Prostate gland (tissue), 2 donors: Measurements from ENCODE around the gene SSC5D. TPM values are rescaled to one million over a fixed set of nuclear protein-coding genes. Genes with fewer than 3 reads are reported as not detected.

Experiments used
- DNase-seq: peaks from one replicate; pipeline ENCODE4 v3.0.0-alpha.2; 2019; ENCODE audit warnings: low spot score
- H3K27ac ChIP-seq, 2 donors: fragments of 200-600 bp; sonication (generic); 2 replicates each; pipeline ENCODE4 v1.5.1; 2017 to 2019
- H3K27me3 ChIP-seq: fragments of 200-600 bp; sonication (generic); replicated peaks from 2 replicates; pipeline ENCODE4 v1.5.1; 2019; ENCODE audit not compliant: insufficient read depth
- H3K36me3 ChIP-seq, 2 donors: fragments of 200-600 bp; sonication (generic); 1 replicate in 1 of 2; 2 replicates in 1 of 2; pipeline versions ENCODE4 v1.5.1 to v1.8.1; 2017 to 2019
- H3K4me1 ChIP-seq: fragments of 200-600 bp; sonication (generic); replicated peaks from 2 replicates; pipeline ENCODE4 v1.5.1; 2019
- H3K4me3 ChIP-seq, 2 donors: fragments of 200-600 bp; sonication (generic); 2 replicates each; pipeline ENCODE4 v1.5.1; 2017 to 2019
- H3K9me3 ChIP-seq: fragments of 200-600 bp; sonication (generic); 2 replicates; pipeline ENCODE4 v1.5.1; 2017
- POLR2A ChIP-seq: fragments of 450-650 bp; IDR thresholded peaks from one replicate; pipeline ENCODE4 v1.6.1; 2016; ENCODE audit warnings: antibody characterized with exemption, mild to moderate bottlenecking
- POLR2AphosphoS5 ChIP-seq: sonication (generic); formaldehyde crosslinking; IDR thresholded peaks from one replicate; pipeline ENCODE4 v1.6.1; 2017; ENCODE audit warnings: antibody characterized with exemption
- WGBS: methylation state at CpG from one replicate; pipeline ENCODE4 v1.1.5; 2018; 5-methylcytosine and 5-hydroxymethylcytosine counted together
- intact Hi-C: fragments of 100-400 bp; cut with DNase I; formaldehyde crosslinking; loops from one replicate; pipeline ENCODE4 v1.14.2; 2022
- total RNA-seq, 2 donors: library from RNA; depleted of rRNA; stranded (reverse); fragments of >200 nt; gene quantifications; one replicate each; pipeline ENCODE4 v1.1.0, GENCODE V29; 2016
- TF ChIP-seq, protein P1 (sequence below), 4 experiments: fragments of 200-600 bp in 2 of 4; fragments of 450-650 bp in 2 of 4; sonication (generic) in 2 of 4; IDR thresholded peaks; 1 replicate in 3 of 4; 2 replicates in 1 of 4; pipeline ENCODE4 v1.5.1; 2016 to 2019; ENCODE audit warnings: antibody characterized with exemption in 4 of 4, mild to moderate bottlenecking in 2 of 4, moderate library complexity in 2 of 4

The SSC5D gene
- total RNA-seq, 2 donors from 2014 or later: 5.6 to 8.6 TPM

- H3K4me3 ChIP-seq: no peak overlapping the region
- TF ChIP-seq POLR2AphosphoS5 (no peak), POLR2A (no peak)
- TF ChIP-seq, protein P1, sequence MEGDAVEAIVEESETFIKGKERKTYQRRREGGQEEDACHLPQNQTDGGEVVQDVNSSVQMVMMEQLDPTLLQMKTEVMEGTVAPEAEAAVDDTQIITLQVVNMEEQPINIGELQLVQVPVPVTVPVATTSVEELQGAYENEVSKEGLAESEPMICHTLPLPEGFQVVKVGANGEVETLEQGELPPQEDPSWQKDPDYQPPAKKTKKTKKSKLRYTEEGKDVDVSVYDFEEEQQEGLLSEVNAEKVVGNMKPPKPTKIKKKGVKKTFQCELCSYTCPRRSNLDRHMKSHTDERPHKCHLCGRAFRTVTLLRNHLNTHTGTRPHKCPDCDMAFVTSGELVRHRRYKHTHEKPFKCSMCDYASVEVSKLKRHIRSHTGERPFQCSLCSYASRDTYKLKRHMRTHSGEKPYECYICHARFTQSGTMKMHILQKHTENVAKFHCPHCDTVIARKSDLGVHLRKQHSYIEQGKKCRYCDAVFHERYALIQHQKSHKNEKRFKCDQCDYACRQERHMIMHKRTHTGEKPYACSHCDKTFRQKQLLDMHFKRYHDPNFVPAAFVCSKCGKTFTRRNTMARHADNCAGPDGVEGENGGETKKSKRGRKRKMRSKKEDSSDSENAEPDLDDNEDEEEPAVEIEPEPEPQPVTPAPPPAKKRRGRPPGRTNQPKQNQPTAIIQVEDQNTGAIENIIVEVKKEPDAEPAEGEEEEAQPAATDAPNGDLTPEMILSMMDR (IDR thresholded peaks at IDR 0.05): no peak
- 71% methylated on average over 30 of the region's 40 CpGs for WGBS
- no peaks in the 10 kb centered on the region for H3K27me3 ChIP-seq
- DNase-seq: no peak
- intact Hi-C loops: no loop called here
- peaks cover 4% of the 10 kb centered on the region for H3K4me1 ChIP-seq
- H3K9me3 ChIP-seq: no peaks in the 10 kb centered on the region
- peaks cover 0 to 5% of the 10 kb centered on the region in 2 donors for H3K36me3 ChIP-seq
- no peak overlapping the region for H3K27ac ChIP-seq
These were observed 6.5 kb upstream of the SSC5D start for GRCh38 chr19:55481794-55482155.

DNA sequence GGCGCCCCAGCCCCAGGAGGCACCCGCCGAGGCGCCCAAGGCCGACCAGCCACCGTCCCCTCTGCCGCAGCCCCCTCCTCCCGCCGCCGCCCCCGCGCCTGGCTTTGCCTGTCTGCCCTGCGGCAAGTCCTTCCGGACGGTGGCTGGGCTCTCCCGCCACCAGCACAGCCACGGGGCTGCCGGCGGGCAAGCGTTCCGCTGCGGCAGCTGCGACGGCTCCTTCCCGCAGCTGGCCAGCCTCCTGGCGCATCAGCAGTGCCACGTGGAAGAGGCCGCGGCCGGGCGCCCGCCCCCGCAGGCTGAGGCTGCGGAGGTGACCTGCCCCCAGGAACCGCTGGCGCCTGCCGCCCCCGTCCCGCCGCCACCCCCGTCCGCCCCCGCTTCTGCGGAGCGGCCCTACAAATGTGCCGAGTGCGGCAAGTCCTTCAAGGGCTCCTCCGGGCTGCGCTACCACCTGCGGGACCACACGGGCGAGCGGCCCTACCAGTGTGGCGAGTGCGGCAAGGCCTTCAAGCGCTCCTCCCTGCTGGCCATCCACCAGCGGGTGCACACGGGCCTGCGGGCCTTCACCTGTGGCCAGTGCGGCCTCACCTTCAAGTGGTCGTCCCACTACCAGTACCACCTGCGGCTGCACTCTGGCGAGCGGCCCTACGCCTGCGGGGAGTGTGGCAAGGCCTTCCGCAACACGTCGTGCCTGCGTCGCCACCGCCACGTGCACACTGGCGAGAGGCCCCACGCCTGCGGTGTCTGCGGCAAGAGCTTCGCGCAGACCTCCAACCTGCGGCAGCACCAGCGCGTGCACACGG, 5.9 kb upstream of the SSC5D start:
- peaks cover 0 to 5% of the 10 kb centered on the region in 2 donors for H3K36me3 ChIP-seq
- no peak for DNase-seq
- intact Hi-C loops: no loop called here
- WGBS: 91% methylated on average over 50 of the region's 83 CpGs
- TF ChIP-seq POLR2A: no peak
- TF ChIP-seq, protein P1 (IDR thresholded peaks at IDR 0.05): no peak
- TF ChIP-seq POLR2AphosphoS5: no peak
- H3K4me3 ChIP-seq: no peak overlapping the region
- H3K9me3 ChIP-seq: no peaks in the 10 kb centered on the region
- H3K27me3 ChIP-seq: no peaks in the 10 kb centered on the region
- H3K27ac ChIP-seq: no peak overlapping the region
- peaks cover 4% of the 10 kb centered on the region for H3K4me1 ChIP-seq

GRCh38 chr19:55482967-55483705, 5.1 kb upstream of the SSC5D start:
- Histone ChIP-seq H3K27ac (no peak overlapping the region), H3K27me3 (no peaks in the 10 kb centered on the region), H3K9me3 (no peaks in the 10 kb centered on the region), H3K4me1 (peaks cover 4% of the 10 kb centered on the region), H3K4me3 (no peak overlapping the region), H3K36me3 (peaks cover 0 to 5% of the 10 kb centered on the region in 2 donors)
- no peak for DNase-seq
- 91% methylated on average over 47 of the region's 47 CpGs for WGBS
- TF ChIP-seq POLR2A: no peak
- TF ChIP-seq POLR2AphosphoS5: no peak
- TF ChIP-seq, protein P1 (IDR thresholded peaks at IDR 0.05): no peak
- intact Hi-C loops: no loop called here

DNA sequence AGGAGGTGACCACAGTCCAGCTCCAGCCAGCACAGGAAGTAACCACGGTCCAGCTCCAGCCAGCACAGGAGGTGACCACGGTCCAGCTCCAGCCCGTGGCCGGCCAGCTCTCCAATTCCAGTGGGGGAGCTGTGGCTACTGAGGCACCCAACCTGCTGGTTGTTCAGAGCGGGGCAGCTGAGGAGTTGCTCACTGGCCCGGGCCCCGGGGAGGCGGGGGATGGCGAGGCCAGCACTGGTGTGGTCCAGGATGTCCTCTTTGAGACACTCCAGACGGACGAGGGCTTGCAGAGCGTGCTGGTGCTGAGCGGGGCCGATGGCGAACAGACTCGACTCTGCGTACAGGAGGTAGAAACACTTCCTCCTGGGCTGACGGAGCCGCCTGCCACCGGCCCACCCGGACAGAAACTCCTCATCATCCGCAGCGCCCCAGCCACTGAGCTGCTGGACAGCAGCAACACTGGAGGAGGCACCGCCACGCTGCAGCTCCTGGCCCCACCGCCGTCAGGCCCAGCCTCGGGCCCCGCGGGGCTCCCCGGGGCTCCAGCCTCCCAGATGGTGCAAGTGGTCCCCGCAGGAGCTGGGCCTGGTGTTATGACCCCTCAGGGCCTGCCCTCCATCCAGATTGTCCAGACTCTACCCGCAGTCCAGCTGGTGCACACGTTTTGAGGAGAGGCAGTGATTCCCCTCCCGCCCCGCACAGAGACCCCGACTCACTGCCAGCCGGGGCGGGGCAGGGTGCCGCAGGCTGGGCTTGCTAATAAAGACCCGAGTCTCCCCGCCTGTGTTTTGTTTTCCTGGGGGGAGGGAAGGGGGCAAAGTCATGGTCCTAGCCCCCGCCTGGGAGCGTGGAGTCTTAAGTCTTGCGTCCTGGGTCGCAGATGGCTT, 4.3 kb upstream of the SSC5D start:
- DNase-seq: no peak
- TF ChIP-seq, protein P1 (IDR thresholded peaks at IDR 0.05): no peak
- TF ChIP-seq POLR2AphosphoS5: no peak

More for the DNA sequence above, 4.3 kb upstream of the SSC5D start:
- H3K9me3 ChIP-seq: no peaks in the 10 kb centered on the region
- H3K4me3 ChIP-seq: peak overlapping the region in 1 of 2 donors; percentile 57
- H3K27me3 ChIP-seq: no peaks in the 10 kb centered on the region
- intact Hi-C loops: no loop called here
- 77% methylated on average over 46 of the region's 46 CpGs for WGBS
- H3K27ac ChIP-seq: peak overlapping the region in 1 of 2 donors; percentile 80
- peaks cover 4% of the 10 kb centered on the region for H3K4me1 ChIP-seq
- H3K36me3 ChIP-seq: peaks cover 0 to 5% of the 10 kb centered on the region in 2 donors
